NB4 (cell line): ENCODE measurements around the gene NRG3.

Source experiments
- DNase-seq: peaks from one replicate; pipeline ENCODE4 v3.0.0; 2010; ENCODE audit warnings: low read depth
- H3K4me3 ChIP-seq: one replicate; pipeline ENCODE4 v1.5.1; 2011; ENCODE audit warnings: mild to moderate bottlenecking, low read depth, low read length, moderate library complexity
- CTCF ChIP-seq: IDR thresholded peaks from one replicate; pipeline ENCODE4 v1.5.1; 2012; ENCODE audit warnings: low read depth, low read length
- MAX ChIP-seq: IDR thresholded peaks from 2 replicates; pipeline ENCODE4 v1.6.1; 2011; ENCODE audit warnings: low read depth, low read length
- MYC ChIP-seq: IDR thresholded peaks from 2 replicates; pipeline ENCODE4 v1.6.1; 2011; ENCODE audit warnings: low read depth, low read length
- POLR2A ChIP-seq: IDR thresholded peaks from 2 replicates; pipeline ENCODE4 v1.6.1; 2011; ENCODE audit warnings: mild to moderate bottlenecking; ENCODE audit not compliant: insufficient read length; ENCODE audit errors: extremely low read depth

The NRG3 gene

GRCh38 chr10:82377608-82378007 is 502.6 kb downstream of the NRG3 start:
- H3K4me3 ChIP-seq = no peak overlapping the region
- TF ChIP-seq CTCF = peak; percentile 40
- no peak for TF ChIP-seq MYC
- TF ChIP-seq MAX = no peak
- TF ChIP-seq POLR2A = no peak
- DNase-seq = peak; percentile 19

- TF ChIP-seq POLR2A = no peak
- DNase-seq = no peak
- no peak overlapping the region for H3K4me3 ChIP-seq
Measured at GRCh38 chr10:82378146-82378545, 503.2 kb downstream of the NRG3 start.

- TF ChIP-seq CTCF (no peak), MAX (no peak), POLR2A (no peak), MYC (no peak)
- no peak for DNase-seq
- H3K4me3 ChIP-seq = no peak overlapping the region
Measured at GRCh38 chr10:82383350-82383749, 508.4 kb downstream of the NRG3 start.

GRCh38 chr10:82390866-82391658 is 516.1 kb downstream of the NRG3 start:
- no peak overlapping the region for H3K4me3 ChIP-seq
- DNase-seq = no peak
- TF ChIP-seq POLR2A (no peak), MAX (no peak), CTCF (no peak), MYC (no peak)

- DNase-seq = no peak
- TF ChIP-seq MYC = no peak
- TF ChIP-seq CTCF = no peak
- TF ChIP-seq MAX = no peak
- TF ChIP-seq POLR2A = no peak
- no peak overlapping the region for H3K4me3 ChIP-seq
Measured at GRCh38 chr10:82391971-82392370, 517.0 kb downstream of the NRG3 start.

GRCh38 chr10:82392533-82392932 is 517.5 kb downstream of the NRG3 start:
- TF ChIP-seq MAX = no peak
- no peak for TF ChIP-seq POLR2A
- no peak for TF ChIP-seq CTCF
- no peak for TF ChIP-seq MYC
- DNase-seq = no peak
- no peak overlapping the region for H3K4me3 ChIP-seq
